ENCODE results near the gene LRRC1. TPM values are rescaled to one million over a fixed set of nuclear protein-coding genes. Genes with fewer than 3 reads are reported as not detected.

The LRRC1 gene
- total and polyA plus RNA-seq, 2 donors (not counting 3 experiments of a cell fraction or from before 2014, with no cell fraction given) = 5.6 to 11.7 TPM

- dilution Hi-C loops (cut with MboI; ENCODE audit: extremely low pct_ligation_motif_present, low sequenced_read_pairs) (no loop called here), intact Hi-C loops (cut with micrococcal nuclease) (no loop called here)
- BruUV-seq (replicated peaks) = no TSS peak
- no peak overlapping the region for H3K9ac ChIP-seq (replicated peaks; ENCODE audit: extremely low read depth, insufficient read depth, low read length)
- CTCF ChIA-PET = interaction anchor here (0.7 to 1.6 kb wide), 4 partner anchors 12 to 198 kb away, joined by 3 to 6 read pairs (median 4); no protein-coding TSS in a partner anchor
- H3K36me3 ChIP-seq (ENCODE audit: control insufficient read depth in 2 of 2, extremely low read depth in 1 of 2, insufficient read depth in 2 of 2, low read length in 2 of 2) = peaks cover 0 to 8% of the 10 kb centered on the region in 2 experiments
- no peak overlapping the region for H3K4me3 ChIP-seq (replicated peaks in 1 of 3; ENCODE audit: insufficient read depth in 1 of 3, low read depth in 1 of 3, low read length in 3 of 3)
- no peak overlapping the region for H2AFZ ChIP-seq (ENCODE audit: low read depth, low read length)
- FAIRE-seq (no peak), DNase-seq (ENCODE audit: low read depth, low spot score) (no peak)
- H3K27ac ChIP-seq (ENCODE audit: insufficient read depth, low read depth, low read length) = no peak overlapping the region
- no peak for TF ChIP-seq EZH2 (IDR thresholded peaks at IDR 0.05; ENCODE audit: borderline replicate concordance, low read depth, low read length, severe bottlenecking)
- TF ChIP-seq POLR2AphosphoS5 (IDR thresholded peaks at IDR 0.05; ENCODE audit: insufficient read depth, low read depth, low read length) = no peak
- TF ChIP-seq POLR2A (IDR thresholded peaks at IDR 0.05; ENCODE audit: low read depth, low read length) = no peak
- TF ChIP-seq MAX (IDR thresholded peaks at IDR 0.05; ENCODE audit: insufficient read depth, insufficient read length) = no peak
- no peak for TF ChIP-seq JUN (IDR thresholded peaks at IDR 0.05; ENCODE audit: borderline replicate concordance, insufficient read depth, insufficient read length, low read depth)
- no peak for TF ChIP-seq CTCF (IDR thresholded peaks at IDR 0.05; ENCODE audit: extremely low read depth in 1 of 2, insufficient read depth in 1 of 2, low read depth in 1 of 2, low read length in 2 of 2)
- no peak for TF ChIP-seq MYC (IDR thresholded peaks at IDR 0.05; ENCODE audit: low read depth, low read length)
- TF ChIP-seq GATA2 (IDR thresholded peaks at IDR 0.05; ENCODE audit: insufficient read depth, insufficient read length, low read depth, low read length) = no peak
- TF ChIP-seq FOS (IDR thresholded peaks at IDR 0.05; ENCODE audit: borderline replicate concordance, insufficient read depth, low read length) = no peak
- H4K20me1 ChIP-seq (replicated peaks; ENCODE audit: control insufficient read depth, extremely low read depth, insufficient read depth, low read length) = no peaks in the 10 kb centered on the region
- H3K9me3 ChIP-seq (replicated peaks; ENCODE audit: control insufficient read depth, insufficient read depth, low read length) = no peaks in the 10 kb centered on the region
- POLR2A ChIA-PET = no interaction called here
- no peaks in the 10 kb centered on the region for H3K27me3 ChIP-seq (ENCODE audit: control insufficient read depth in 2 of 2, insufficient read depth in 2 of 2, low read length in 2 of 2)
- H3K4me2 ChIP-seq (ENCODE audit: insufficient read depth, low read length) = no peak overlapping the region
- no peaks in the 10 kb centered on the region for H3K79me2 ChIP-seq (ENCODE audit: control insufficient read depth, insufficient read depth, low read length)
- no peaks in the 10 kb centered on the region for H3K4me1 ChIP-seq (ENCODE audit: control insufficient read depth, extremely low read depth, insufficient read depth, low read length)
- H3K9me1 ChIP-seq (replicated peaks; ENCODE audit: control insufficient read depth, extremely low read depth, insufficient read depth, low read length) = no peaks in the 10 kb centered on the region
Measured at GRCh38 chr6:53916804-53917463, 122.1 kb downstream of the LRRC1 start.
